HG02571 (cell line): ENCODE results near the gene ELL2.
A peak's percentile ranks its signal among the peaks of the same experiment; 100 is the strongest.
"Not testable (repeated sequence)": the region's sequence is repeated elsewhere in the genome, so short reads cannot be mapped to it uniquely, and the experiment has no call there.

ENCODE experiments used
- ATAC-seq: cut with Tn5 transposase; IDR thresholded peaks from one replicate; pipeline ENCODE4 v1.9.1; 2021; ENCODE audit warnings: mild to moderate bottlenecking, moderate library complexity; ENCODE audit not compliant: unreplicated experiment

The ELL2 gene

DNA sequence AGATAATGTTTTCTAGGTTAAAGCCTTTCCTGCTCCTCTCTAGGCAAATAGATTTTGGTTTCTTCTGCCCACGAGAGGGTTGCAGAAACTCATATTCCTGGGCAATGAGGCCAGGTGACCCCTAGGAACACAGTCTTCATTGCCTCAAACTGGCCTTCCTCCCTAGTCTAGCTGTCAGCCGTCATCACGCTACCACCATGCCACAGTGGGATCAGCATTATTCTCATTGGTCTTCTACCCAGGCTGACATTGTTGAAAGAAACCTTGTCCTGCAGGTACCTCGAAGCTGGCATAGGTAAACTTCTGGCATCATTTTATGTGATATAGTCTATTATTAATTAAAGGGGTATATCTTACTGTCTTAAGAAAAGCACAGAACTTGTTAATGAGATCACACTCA lies 51.1 kb downstream of the ELL2 start:
- no peak for ATAC-seq

DNA sequence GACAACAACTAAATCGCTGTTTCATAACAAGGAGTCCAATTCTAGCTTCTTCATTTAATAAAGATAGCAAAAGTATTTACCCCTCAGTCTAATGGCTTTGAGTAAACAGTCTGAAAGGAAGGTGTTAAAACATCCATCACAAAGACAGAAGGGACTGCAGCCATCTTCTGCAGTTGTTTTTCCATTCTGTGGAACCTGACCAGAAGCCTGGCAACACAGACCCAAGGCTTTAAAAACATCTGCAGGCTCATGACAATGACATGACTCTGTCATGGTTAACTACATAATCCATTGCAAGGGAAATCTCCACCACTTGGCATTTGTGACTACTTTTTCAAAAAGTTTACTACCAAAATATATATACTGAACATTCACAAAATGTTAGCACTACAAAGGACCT lies 51.9 kb downstream of the ELL2 start:
- ATAC-seq: no peak

DNA sequence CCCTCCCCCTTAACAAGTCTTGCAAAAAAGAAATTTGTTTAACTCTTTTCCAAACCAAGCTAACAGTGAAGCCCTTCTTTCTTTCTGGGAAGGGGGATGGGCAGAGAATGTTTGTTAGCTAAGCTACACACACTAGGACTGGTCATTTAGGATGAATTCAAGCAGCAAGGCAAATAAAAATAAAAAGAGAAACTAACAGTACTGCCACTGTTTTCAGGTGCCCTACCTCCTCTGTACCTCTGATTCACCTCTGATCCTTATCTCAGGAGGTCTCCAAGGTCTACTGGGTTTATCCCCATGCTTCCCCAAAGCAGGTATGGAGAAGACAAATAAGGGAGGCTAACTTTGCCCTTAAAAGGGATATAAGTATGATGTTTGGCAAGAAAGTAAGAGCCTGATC lies 52.9 kb downstream of the ELL2 start:
- ATAC-seq: no peak

DNA sequence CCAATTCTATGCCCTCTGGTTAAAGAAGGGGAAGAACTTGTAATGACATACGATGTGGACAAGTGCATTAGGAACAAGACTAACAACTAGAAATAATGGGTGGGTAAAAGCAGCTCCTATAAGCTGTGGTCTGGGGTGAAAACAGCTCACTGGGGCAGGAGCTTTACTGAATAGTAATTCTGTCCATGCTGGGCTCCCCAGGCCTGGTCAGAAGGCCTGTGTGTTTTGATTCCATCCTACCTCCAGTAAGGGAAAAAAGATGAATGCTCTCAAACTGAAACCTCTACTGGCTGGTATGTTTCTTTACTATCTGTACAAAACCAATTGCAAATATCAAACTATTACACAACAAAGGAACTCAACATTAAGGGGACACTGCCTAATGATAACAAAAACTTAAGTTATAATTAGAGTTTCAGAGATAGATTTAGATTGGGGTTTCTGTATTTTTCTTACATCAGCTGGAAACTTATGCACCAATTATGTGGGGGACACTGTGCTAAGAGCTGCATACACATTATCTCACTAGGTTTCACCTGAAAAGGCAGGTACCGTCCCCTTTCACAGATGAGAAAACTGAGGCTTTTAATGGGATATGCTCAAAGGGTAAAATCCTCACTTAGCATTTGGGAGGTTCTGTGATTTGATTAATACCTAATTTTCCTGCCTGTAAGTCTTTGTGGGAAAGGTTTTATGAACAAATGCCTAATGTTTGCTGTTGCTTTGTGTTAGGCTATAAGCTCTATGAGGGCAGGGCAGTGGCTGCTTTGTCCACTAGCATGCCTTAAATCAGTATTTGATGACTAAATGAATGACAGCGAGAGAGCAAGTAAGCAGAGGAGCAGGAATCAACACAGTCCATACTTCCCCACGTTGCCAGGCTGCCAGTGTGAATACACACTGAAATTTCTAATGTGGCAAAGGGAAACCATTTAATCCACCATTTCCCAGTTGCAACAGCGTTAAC lies 53.6 kb downstream of the ELL2 start:
- no peak for ATAC-seq

DNA sequence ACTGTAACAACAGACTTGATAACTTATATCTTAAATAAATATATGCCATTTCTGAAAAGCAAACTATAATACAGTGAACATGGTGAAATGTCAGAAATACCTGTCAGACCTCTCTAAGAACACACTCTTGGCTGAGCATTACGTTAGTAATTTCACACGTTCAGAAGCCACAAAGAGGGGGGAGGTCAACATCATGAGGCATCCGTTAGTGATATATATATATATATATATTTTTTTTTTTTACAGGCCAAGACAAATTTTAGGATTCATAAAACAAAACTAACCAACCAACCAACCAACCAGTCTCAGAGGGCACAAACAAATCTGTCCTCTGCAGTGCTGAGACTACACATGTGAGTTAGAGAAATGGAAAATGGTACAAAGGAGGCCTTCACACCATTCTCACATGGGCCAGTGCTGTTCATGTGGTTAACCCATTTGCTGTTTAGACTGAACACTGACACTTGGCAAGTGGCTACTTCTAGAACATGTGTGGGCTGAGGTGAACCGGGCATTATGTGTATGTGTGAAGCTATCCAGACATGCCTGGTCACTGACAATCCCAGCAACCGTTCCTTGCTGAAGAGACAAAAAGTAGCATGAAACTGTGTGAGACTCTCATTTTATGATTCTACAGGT lies 54.5 kb downstream of the ELL2 start:
- ATAC-seq: no peak

DNA sequence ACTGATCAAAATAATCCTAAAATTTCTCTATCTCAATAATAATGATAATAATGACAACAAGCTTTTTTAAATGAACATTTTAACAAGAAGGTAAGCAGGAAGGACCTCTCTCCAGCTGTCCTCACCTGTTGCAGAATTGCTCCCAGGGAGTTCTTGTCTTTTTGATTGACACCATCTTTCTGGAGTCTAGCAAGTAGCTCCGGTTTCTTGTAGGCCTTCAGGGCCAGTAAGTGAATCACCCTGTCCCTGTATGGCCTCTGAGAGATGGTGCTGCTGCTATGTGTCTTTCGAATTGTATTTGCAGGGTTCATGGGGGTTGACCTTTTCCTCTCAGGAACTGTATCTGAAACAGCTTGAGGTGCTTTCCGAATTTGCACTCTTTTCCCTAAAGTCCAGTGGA lies 55.3 kb downstream of the ELL2 start:
- not testable (repeated sequence) for ATAC-seq

DNA sequence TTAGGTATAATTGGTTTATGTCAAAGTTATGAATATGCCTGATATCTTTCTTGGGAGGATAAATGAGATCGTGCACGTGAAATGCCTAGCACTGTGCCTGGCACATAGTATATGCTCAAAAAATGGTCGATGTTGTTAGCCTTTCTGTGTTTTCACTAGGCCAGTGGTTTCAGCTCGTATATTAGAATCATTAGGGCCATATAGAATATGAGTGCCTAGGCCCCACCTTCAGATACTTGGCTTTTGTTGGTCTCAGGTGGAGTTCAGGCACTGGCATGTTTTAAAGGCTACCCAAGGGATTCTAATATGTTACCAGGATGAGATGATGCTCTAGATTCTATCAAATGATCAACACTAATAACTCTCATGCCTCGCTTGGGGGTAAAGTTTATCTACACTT lies 56.8 kb downstream of the ELL2 start:
- ATAC-seq: no peak

DNA sequence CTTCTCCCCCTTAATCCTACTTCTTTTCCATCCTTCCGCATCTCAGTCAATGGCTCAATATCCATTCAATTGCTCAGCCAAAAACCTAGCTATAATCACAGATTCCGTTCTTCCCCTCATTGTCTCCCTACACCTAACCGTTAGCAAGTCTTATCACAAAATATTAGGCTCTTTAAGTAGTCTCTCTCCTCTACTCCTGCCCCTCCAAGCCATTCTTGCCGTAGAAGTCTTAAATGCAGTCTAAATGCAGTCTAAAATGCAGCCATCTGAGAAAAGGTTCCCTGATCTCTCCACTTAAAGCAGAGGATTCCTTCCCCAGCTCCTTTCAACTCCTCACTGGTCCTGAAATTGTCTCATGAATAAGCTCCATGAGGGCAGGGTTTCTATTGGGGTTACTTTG lies 57.8 kb downstream of the ELL2 start:
- no peak for ATAC-seq

DNA sequence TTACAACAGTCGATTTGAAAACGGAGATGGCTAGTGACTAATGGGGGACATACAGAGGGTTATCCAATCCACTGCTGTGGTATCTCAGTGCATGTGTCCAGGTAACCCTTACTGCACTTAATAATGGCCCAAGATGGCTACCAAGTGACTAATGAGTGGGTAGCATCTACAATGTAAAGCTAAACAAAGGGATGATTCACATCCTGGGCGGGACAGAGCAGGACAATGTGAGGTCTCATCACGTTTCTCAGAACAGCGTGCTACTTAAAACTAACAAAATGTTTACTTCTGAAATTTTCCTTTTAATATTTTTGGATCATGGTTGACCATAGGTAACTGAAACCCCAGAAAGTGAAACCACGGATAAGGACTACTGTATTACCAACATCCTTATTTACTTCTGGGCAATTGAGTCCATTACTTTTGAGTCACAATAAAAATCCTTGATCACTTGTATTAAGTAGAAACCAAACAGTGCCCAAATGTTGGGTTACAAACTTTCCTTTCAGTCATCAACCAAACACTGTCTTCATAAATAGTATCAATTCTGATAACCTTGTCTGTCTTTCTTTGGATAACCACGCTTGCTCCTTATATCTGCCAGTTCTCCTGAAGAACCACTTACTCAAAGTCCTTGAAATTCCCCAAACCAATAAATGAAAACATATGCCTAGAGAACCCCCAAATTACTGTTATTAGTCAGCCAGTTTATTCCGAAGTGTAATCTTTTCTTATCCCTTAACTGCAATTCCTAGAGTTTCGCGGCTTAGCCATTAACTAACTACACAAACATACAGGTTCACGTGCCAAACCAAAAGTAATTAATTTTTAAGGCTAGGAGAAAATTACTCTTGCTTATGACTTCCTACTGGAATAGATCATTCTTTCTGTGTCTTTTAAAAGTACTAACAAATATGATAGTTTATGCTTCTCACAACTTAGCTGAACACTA lies 59.7 kb downstream of the ELL2 start:
- ATAC-seq: no peak

DNA sequence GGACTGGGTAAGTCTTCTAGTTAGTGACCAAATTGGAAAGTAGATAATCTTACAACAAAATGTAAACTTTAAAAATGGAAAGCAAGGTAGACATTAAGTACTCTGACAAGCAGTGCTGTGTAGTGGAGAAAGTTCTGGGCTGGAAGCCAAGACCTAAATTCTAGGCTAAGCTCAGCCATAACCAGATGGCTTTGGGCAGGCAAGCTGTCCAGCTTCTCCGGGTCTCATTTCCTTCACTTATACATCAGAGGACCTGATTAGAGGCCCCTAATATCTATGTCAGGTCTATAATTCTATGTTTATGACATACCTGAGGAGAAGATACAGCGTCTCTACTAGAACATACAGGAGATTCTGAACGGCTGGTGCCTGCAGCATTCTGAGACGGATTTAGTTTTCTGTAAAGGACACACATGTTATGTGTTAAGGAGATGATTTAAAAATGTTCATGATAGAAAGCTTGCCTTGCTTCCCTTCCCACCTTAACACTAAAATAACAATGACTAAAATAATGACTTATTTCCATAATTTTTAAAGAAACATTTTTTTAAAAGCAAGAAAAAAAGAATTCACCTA lies 61.2 kb downstream of the ELL2 start:
- no peak for ATAC-seq

DNA sequence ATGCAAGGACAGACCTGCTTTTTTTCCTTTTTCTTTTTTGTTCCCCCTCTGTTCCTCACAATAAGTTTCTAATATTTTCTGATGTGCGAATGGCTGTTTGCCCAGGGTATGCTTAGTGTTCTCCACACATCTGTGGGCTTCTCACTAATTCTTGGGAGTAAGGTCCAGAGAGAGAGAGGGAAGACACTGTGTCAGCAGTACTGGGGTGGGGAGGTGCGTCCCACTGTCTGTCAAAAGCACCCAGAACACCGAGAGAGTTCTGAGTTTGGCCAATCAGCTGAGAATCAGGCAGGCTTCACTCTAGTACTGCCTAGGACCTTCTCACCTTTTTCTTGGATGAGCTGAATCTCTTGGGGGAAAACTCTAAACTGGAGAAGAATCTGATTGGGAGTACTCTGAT lies 61.8 kb downstream of the ELL2 start:
- no peak for ATAC-seq

DNA sequence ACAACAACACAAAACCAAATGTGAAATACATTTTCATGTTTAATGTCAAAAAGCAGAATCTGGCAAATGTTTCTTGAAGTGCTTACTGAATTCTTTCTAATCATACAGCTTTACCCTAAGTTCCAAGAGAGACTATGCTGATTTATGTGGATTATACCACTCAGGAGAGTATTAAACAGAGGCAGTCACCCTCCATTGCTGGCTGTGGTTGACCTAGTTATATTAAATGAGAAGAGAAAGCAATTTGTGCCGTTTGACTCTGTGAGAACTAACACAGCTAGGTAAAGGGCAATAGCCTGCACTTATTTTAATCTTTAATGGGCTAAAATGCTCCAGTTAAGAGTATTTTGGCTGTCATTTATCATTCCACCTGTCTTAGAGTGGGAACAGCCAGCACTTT lies 62.6 kb downstream of the ELL2 start:
- ATAC-seq: no peak

DNA sequence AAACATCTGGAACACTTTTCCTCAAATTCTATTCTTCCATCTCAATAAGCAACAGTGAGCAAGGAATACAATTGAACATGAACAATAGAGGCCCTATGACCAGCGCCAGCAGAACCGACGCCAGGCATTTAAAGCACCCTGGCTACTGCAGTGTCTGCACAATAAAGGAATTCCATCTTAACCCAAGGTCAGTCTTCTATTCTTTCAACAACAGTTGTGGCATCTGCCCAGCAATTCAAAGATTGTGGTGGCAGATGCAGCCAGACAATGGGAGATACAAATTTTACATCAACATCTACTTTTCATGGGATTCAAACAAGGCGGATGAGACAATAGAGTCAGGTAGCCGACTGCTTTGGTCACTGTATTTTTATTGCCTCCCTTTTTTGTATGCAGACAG lies 65.9 kb downstream of the ELL2 start:
- ATAC-seq: no peak

DNA sequence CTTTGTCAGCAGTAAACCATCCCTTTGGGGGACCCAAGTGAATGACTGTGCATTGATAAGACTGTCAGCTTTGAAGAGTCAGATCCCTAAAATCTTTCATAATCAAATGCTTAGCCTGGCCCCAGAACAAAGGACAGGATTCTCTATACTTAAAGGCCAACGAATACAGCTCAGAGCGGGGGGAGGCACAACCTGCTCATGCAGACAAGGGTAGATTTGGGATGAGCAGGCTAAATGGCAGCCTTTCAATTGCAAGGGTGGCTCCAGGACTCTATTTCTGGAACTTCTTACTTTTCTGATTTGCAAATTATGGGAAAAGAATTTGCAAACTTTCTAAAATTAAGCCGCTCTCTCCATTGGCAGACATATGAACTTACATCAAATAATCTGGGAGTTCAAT lies 66.4 kb downstream of the ELL2 start:
- no peak for ATAC-seq

DNA sequence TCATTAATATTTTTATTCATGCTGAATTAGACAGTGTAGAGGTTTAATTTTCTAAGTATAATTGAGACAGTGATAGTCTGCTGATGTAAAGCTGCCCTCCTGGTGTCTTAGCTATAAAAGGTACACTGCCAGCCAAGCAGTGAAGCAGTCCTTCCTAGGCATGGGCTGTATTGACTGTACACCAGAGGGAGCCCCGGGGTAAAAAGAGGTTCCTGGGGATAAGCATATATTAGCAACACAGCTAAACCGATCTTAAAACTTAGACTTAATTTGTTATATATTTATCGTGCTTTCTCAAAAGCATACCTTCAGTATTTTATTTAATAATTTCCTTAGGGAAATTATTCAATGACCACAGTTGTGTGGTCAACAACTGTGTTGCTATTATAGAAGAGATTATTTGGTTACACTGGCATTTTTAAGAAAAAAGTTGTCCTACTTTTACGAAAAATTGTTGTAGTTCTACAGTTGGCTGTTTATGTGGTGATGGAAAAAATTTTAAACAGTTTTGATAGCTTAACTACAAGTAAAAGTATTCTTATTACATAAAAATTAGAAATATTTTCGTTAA lies 68.8 kb downstream of the ELL2 start:
- ATAC-seq: peak; percentile 63

DNA sequence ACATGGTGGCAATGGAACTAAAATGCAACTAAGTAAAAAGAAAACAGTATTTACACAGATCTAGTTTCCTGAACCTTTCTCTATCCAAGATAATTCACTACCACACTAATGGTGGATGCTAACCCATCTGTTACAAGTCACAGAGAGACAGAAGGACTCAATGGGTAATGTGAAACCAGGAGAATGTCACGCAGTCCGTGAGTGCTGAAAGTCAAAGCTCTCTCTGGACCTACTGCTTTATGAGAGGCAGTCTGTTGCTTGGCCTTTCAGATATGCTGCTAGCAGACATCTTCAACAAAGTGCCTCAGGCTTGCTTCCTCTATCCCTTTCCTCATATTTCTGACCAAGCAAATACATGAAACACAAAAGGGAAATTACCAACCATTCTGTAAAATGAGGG lies 70.2 kb downstream of the ELL2 start:
- ATAC-seq: no peak

DNA sequence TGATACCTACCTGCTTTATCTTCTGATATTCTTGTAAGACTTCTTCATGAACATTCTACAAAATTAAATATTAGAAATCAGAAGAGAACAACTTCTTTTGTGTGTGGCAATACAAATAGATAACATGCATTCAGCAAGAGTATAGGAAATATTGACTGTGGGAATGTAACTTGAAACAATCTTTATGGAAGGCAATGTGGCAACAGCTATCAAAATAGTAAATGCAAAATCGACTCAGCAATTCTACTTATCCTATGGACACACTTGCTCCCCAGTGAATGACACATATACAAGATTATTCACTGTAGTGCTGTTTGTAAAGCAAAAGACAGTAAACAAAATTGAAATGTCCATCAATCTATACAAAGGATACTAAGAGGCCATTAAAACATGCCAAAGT lies 72.6 kb downstream of the ELL2 start:
- no peak for ATAC-seq

DNA sequence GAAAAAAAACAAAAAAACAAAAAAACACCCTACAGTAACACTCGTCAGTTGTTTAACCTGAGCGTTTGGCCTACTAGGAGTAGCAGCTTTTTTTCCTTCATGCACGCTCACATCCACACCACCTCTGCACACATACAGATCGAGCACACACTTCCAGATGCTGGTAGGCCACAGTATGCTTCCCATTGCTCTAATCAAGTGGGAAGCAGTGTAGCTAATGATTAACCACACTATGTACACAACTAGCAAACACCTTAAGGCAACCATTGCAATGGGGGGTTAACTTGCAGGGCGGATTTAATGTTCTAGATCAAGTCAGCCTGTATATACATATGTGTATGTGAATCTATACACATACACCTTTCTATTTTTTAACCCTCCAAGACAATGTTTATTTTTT lies 73.7 kb downstream of the ELL2 start:
- ATAC-seq: no peak

DNA sequence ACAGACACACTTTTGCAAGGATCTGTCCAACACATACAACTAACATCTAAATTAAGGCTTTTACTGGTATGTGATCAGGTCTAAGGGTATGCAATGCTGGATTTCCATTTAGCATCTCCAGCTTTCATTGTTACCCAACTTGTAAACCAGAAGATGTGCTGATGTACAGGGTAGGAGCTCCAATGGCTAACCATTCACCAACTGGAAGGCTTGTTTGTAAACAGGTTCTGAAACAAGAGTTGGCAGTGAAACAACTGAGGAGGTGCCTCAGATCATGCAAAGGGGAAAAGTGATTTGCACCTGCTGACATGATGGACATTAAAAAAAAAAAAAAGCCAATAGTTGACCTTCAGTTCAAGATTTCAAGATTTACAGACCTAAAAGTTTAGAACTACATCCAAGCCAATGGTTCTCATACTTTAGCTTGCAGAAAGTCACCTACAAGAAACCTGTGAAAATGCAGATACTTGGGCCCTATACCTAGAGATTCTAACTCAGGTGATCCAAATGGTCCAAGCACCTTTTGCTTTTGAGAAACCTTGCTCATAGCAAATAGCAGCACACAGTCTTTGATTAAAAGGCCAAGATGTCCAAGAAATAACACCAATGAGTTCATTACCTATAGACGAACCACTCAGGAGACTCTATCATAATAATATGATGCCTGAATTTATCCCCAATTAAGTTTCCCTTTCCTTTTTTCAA lies 75.2 kb downstream of the ELL2 start:
- ATAC-seq: no peak

DNA sequence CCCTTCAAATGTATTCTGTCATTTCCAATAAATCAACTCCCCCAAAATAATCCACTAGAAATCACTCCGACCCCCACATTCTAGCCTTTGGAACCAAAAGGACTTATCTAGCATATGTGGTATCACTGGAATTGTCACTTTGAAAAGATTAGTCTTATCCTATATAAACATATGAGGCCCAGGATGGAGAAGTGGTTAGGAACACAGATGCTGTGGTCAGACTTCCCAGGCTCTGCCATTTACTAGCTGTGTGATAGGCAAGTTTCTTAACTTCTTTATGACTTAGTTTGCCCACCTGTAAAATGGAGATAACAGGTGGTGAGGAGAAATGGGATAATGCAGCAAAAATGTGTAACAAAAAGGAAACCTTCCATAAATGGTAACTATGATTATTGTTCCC lies 77.1 kb downstream of the ELL2 start:
- no peak for ATAC-seq
